ENCODE measurements around the gene PIK3CD. TPM values are rescaled to one million over a fixed set of nuclear protein-coding genes. Genes with fewer than 3 reads are reported as not detected.
A peak's percentile ranks its signal among the peaks of the same experiment; 100 is the strongest.

PIK3CD gene
- total RNA-seq (2013; cell fraction: nucleolus; rRNA removed), result 277 and 361 TPM in 2 replicates
- total RNA-seq (2014; rRNA removed) (51.6 and 57.4 TPM in 2 replicates), total RNA-seq (2014; rRNA removed; fragmentation: Illumina TruSeq; extraction: Trizol) (24.2 and 25.5 TPM in 2 replicates), total RNA-seq (2021) (101 and 102 TPM in 2 replicates), polyA plus RNA-seq (2011; rRNA removed) (21.4 and 52.8 TPM in 2 replicates), polyA plus RNA-seq (2014; fragmentation: Illumina TruSeq; extraction: Trizol) (22.0 and 39.5 TPM in 2 replicates), polyA plus RNA-seq (2014; fragmentation: Nextera tagmentation; extraction: Ambion mirVana) (10 to 100 TPM in 1 of 2 experiments, 1 to 10 TPM in 1; 7.0 to 12.7 TPM), polyA plus RNA-seq (2014; rRNA removed) (64.2 and 76.9 TPM in 2 replicates), polyA plus RNA-seq (2016; fragmentation: Nextera tagmentation; extraction: Ambion mirVana) (10 to 100 TPM; 49.4 to 53.4 TPM), polyA minus RNA-seq (2011; rRNA and poly(A)+ RNA removed) (92.2 and 120 TPM in 2 replicates), Bru-seq, nascent RNA (percentile 90 among the genes with signal in this experiment), BruChase-seq, experiment 1, labeled RNA remaining after a 6-hour chase (percentile 96 among the genes with signal in this experiment), BruChase-seq, experiment 2, labeled RNA remaining after a 2-hour chase (percentile 92 among the genes with signal in this experiment)
- polyA plus RNA-seq (2011; ENCODE audit: low read depth), result 22.2 TPM
- 67.2 and 70.2 TPM in 2 replicates for polyA plus RNA-seq (2011; cell fraction: cytosol; rRNA removed)
- 243 and 311 TPM in 2 replicates for polyA plus RNA-seq (2011; cell fraction: nucleus; rRNA removed)
- polyA plus RNA-seq (2012), result 43.5 and 56.6 TPM in 2 replicates
- 38.1 and 38.6 TPM in 2 replicates for polyA minus RNA-seq (2011; cell fraction: cytosol; rRNA and poly(A)+ RNA removed)
- polyA minus RNA-seq (2011; cell fraction: nucleus; rRNA and poly(A)+ RNA removed), result 155 and 175 TPM in 2 replicates
- long read RNA-seq, experiment 1, full-length matches to known transcripts, result 1 of 19 reads
- long read RNA-seq, experiment 1, partial matches to known transcripts, result 7 of 19 reads
- long read RNA-seq, experiment 1, other reads (novel, unspliced or antisense), result 11 of 19 reads
- long read RNA-seq, experiment 2, partial matches to known transcripts, result 35 of 39 reads
- long read RNA-seq, experiment 2, other reads (novel, unspliced or antisense), result 4 of 39 reads

- ATAC-seq (peak; percentile 47), FAIRE-seq (no peak), DNase-seq (ENCODE audit: low read depth, low spot score) (no peak)
- WGBS (ENCODE audit: insufficient coverage, insufficient replicate concordance, low lambda C conversion rate, missing lambda C conversion rate), result under 1% methylated on average over 64 of the region's 94 CpGs
- RAD21 ChIA-PET (ENCODE audit: unreplicated experiment), result interaction anchor here (6.0 to 10.4 kb wide), 2 partner anchors 23 to 37 kb away, joined by 29 to 336 read pairs; no protein-coding TSS in a partner anchor
- in situ Hi-C loops (cut with MboI) (no loop called here), intact Hi-C loops (cut with micrococcal nuclease; ENCODE audit: unreplicated experiment) (loop anchor here (2.0 kb wide), 1 partner anchor 63 kb away; the partner anchor contains the start of gene TMEM201)
- Histone ChIP-seq H3K9me3 (replicated peaks; ENCODE audit: control insufficient read depth, insufficient read depth, low read length) (no peaks in the 10 kb centered on the region), H3K4me3 (peak within 1 kb of the TSS; percentile 86), H3K79me2 (ENCODE audit: control insufficient read depth, insufficient read depth, low read length) (peaks cover 69% of the 10 kb centered on the region), H3K36me3 (ENCODE audit: control insufficient read depth in 2 of 2, insufficient read depth in 2 of 2, low read length in 1 of 2) (no peaks in the 10 kb centered on the region), H3K9ac (ENCODE audit: control insufficient read depth, insufficient read depth, low read length) (peak within 1 kb of the TSS; percentile 81), H3K27ac (ENCODE audit: control insufficient read depth, insufficient read depth) (peak within 1 kb of the TSS; percentile 89), H3K27me3 (replicated peaks in 1 of 2; ENCODE audit: control insufficient read depth in 2 of 2, insufficient read depth in 2 of 2, low read length in 1 of 2) (no peaks in the 10 kb centered on the region), H2AFZ (ENCODE audit: control insufficient read depth, low read depth, low read length) (peak within 1 kb of the TSS; percentile 28), H3K4me2 (ENCODE audit: control insufficient read depth, insufficient read depth) (peak within 1 kb of the TSS; percentile 90), H4K20me1 (ENCODE audit: control insufficient read depth, insufficient read depth) (no peaks in the 10 kb centered on the region), H3K4me1 (ENCODE audit: control insufficient read depth, insufficient read depth, low read length) (peaks cover 8% of the 10 kb centered on the region)
- CTCF ChIA-PET, result interaction anchor here (1.1 to 12.0 kb wide), 6 partner anchors 14 to 51 kb away, joined by 3 to 203 read pairs (median 6); no protein-coding TSS in a partner anchor
- POLR2A ChIA-PET, result interaction anchor here (0.6 to 11.0 kb wide), 6 partner anchors 14 to 292 kb away, joined by 3 to 284 read pairs (median 4); partner anchors contain the start of gene SLC25A33
- BruUV-seq (replicated peaks), result no TSS peak
- SMC1A ChIA-PET (ENCODE audit: uncharacterized antibody, unreplicated experiment), result interaction anchor here (1.6 to 9.9 kb wide), 3 partner anchors 19 to 30 kb away, joined by 3 to 215 read pairs (median 8); no protein-coding TSS in a partner anchor
- TF ChIP-seq NRF1 (conservative IDR thresholded peaks at IDR 0.05; ENCODE audit: low read depth, low read length) (0 out of 2 replicates have a peak, but pooled peaks have one; percentile 20), POLR2AphosphoS2 (IDR thresholded peaks at IDR 0.05; ENCODE audit: low read depth, low read length) (peak; percentile 87), LARP7 (IDR thresholded peaks at IDR 0.05) (peak; percentile 83), POLR2A (IDR thresholded peaks at IDR 0.05; ENCODE audit: low read depth, low read length) (peak; percentile 79), POLR2AphosphoS5 (IDR thresholded peaks at IDR 0.05; ENCODE audit: low read length) (peak; percentile 58), PML (IDR thresholded peaks at IDR 0.05; ENCODE audit: low read length) (no peak), USF2 (IDR thresholded peaks at IDR 0.05; ENCODE audit: borderline replicate concordance, low read depth, low read length) (no peak), YBX1 (IDR thresholded peaks at IDR 0.05) (no peak), KAT2A (conservative IDR thresholded peaks at IDR 0.05; ENCODE audit: control insufficient read depth, low read depth, low read length) (no peak), EGR1 (IDR thresholded peaks at IDR 0.05; ENCODE audit: borderline replicate concordance in 1 of 2, low read depth in 2 of 2, low read length in 2 of 2) (peak in 1 of 2 experiments; percentile 67; a peak in 1 of 3 replicates), BHLHE40 (IDR thresholded peaks at IDR 0.05; ENCODE audit: borderline replicate concordance in 1 of 2, low read depth in 2 of 2, low read length in 1 of 2) (peak in 1 of 2 experiments; percentile 13; a peak in 1 of 4 replicates), PBX3 (IDR thresholded peaks at IDR 0.05; ENCODE audit: insufficient replicate concordance, low read depth, low read length) (no peak), IKZF1 (conservative IDR thresholded peaks at IDR 0.05) (peak; percentile 87), GABPA (IDR thresholded peaks at IDR 0.05; ENCODE audit: low read depth) (no peak), BACH1 (IDR thresholded peaks at IDR 0.05; ENCODE audit: borderline replicate concordance) (peak; percentile 69)
Measured at GRCh38 chr1:9651565-9652378, at the start of gene PIK3CD. Gene PIK3CD, plus strand, starts transcription at chr1:9651731. Its CDS starts 58,725 bp downstream, at chr1:9710456.
